Measurements from ENCODE around the gene KNL1.

Gene KNL1

DNA sequence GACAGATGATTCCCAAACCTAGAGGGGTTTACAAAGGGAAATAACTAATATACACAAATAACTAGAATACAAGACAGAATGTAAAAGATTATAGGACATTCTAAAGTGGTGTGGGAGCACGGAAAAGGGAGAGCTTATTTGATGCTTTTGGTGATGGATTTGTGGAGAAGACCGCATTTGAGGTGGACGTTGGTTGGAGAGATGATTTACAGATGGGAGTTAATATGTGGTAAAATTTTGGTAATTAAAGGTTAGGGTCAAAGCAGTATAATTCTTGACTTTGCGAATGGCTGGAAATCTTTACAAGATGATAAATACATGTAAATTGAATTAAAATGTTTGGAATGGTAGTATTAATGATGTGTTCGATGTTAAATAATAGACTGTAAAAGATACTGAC lies 1.2 kb downstream of the KNL1 start:
- H3K9me3 ChIP-seq, result no peaks in the 10 kb centered on the region
- no peaks in the 10 kb centered on the region for H3K27me3 ChIP-seq (ENCODE audit: low read depth)
- no peak for DNase-seq (ENCODE audit: low spot score in 2 of 2)
- in situ Hi-C loops (cut with MboI; ENCODE audit: low sequenced_read_pairs), result no loop called here
- H3K36me3 ChIP-seq (replicated peaks), result no peaks in the 10 kb centered on the region; the same call in 1 of the 2 replicates
- H3K4me3 ChIP-seq, result peak overlapping the region; percentile 79
- H3K4me1 ChIP-seq, result no peaks in the 10 kb centered on the region; the same call in 1 of the 2 replicates

DNA sequence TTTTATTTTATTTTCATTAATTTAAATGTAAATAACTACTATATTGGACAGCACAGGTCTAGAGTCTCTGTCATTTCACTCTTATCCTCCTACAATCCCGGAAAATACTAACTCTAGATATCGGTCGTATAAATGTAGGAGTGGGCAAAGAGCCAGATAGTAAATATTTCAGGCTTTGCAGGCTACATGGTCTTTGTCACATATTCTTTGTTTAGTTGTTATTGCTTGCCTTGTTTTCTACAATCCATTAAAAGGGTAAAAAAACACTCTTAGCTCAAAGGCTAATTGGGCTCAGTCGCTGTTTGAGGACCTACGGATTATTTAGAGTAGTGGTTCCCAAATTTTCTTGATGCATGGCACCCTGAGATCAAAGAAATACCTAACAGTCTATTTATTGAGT lies 1.7 kb downstream of the KNL1 start:
- Histone ChIP-seq H3K4me3 (peak overlapping the region; percentile 79), H3K4me1 (no peaks in the 10 kb centered on the region), H3K36me3 (replicated peaks) (no peaks in the 10 kb centered on the region; the same call in 1 of the 2 replicates), H3K9me3 (no peaks in the 10 kb centered on the region), H3K27me3 (ENCODE audit: low read depth) (no peaks in the 10 kb centered on the region)
- DNase-seq (ENCODE audit: low spot score in 2 of 2), result no peak
- in situ Hi-C loops (cut with MboI; ENCODE audit: low sequenced_read_pairs), result no loop called here

DNA sequence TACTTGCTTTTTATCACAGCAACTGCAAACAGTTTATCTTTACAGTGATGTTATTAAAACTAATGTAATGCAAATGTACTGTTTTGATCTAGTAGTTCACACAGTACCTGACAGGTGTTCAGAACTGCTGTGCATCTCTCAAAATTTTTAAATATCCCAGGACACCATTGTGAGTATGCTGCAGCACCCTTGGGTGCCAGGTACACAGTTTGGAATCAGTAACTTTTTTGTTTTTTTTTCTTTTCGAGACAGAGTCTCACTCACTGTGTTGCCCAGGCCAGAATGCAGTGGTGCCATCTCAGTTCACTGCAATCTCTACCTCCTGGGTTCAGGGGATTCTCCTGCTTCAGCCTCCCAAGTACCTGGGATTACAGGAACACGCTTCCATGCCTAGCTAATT lies 3.0 kb downstream of the KNL1 start:
- no peaks in the 10 kb centered on the region; the same call in 1 of the 2 replicates for H3K36me3 ChIP-seq (replicated peaks)
- H3K4me1 ChIP-seq, result no peaks in the 10 kb centered on the region
- no peaks in the 10 kb centered on the region for H3K9me3 ChIP-seq
- in situ Hi-C loops (cut with MboI; ENCODE audit: low sequenced_read_pairs), result no loop called here
- H3K27me3 ChIP-seq (ENCODE audit: low read depth), result no peaks in the 10 kb centered on the region
- no peak overlapping the region for H3K4me3 ChIP-seq
- no peak for DNase-seq (ENCODE audit: low spot score in 2 of 2)

DNA sequence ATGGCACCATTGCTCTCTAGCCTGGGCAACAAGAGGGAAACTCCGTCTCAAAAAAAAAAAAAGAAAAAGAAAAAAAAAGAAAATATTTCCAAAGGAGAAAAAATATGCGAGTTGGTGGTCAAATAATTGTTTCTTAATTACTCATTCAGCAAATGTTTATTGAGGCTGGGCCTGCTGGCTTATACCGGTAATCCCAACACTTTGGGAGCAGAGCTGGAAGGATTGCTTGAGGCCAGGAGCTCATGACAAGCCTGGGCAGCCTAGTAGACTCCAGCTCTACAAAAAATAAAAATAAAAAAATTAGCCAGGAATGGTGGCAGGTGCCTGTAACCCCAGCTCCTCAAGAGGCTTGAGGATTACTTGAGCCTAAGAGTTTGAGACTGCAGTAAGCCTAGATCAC lies 4.1 kb downstream of the KNL1 start:
- in situ Hi-C loops (cut with MboI; ENCODE audit: low sequenced_read_pairs), result no loop called here
- no peak for DNase-seq (ENCODE audit: low spot score in 2 of 2)
- H3K36me3 ChIP-seq (replicated peaks), result no peaks in the 10 kb centered on the region; the same call in 1 of the 2 replicates
- H3K4me1 ChIP-seq, result no peaks in the 10 kb centered on the region
- H3K4me3 ChIP-seq, result no peak overlapping the region
- no peaks in the 10 kb centered on the region for H3K27me3 ChIP-seq (ENCODE audit: low read depth)
- no peaks in the 10 kb centered on the region for H3K9me3 ChIP-seq

DNA sequence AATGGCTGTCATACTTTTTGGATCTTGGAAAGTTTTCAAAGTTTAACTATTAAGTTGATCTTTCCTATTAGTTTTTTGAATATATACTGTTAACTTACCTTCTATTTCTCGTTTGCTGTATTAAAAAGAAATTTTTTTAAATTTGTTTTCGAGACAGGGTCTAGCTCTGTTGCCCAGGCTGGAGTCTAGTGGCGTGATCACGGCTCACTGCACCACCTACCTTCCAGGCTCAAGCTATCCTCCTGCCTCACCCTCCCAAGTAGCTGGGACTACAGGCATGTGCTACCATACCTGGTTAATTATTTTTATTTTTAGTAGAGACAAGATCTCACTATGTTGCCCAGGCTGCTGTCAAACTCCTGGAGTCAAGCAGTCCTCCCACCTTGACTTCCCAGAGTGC lies 4.6 kb downstream of the KNL1 start:
- DNase-seq (ENCODE audit: low spot score in 2 of 2), result no peak
- H3K9me3 ChIP-seq, result no peaks in the 10 kb centered on the region
- H3K4me1 ChIP-seq, result no peaks in the 10 kb centered on the region
- no peak overlapping the region for H3K4me3 ChIP-seq
- in situ Hi-C loops (cut with MboI; ENCODE audit: low sequenced_read_pairs), result no loop called here
- H3K36me3 ChIP-seq (replicated peaks), result no peaks in the 10 kb centered on the region; the same call in 1 of the 2 replicates
- H3K27me3 ChIP-seq (ENCODE audit: low read depth), result no peaks in the 10 kb centered on the region

DNA sequence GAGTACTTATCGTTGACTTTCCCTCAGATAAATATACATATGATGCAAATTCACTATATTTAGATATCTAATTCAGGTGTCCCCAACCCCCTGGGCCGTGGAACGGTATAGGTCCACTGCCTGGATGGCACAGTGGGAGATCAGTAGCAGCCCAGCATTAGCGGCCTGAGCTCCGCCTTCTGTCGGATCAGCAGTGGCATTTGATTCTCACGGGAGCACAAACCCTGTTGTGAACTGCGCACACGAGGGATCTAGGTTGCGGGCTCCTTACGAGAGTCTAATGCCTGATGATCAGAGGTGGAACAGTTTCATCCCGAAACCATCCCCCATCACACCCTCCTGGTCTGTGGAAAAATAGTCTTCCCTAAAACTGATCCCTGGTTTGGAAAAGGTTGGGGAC lies 6.9 kb downstream of the KNL1 start:
- DNase-seq (ENCODE audit: low spot score in 2 of 2), result no peak
- Histone ChIP-seq H3K27me3 (ENCODE audit: low read depth) (no peaks in the 10 kb centered on the region), H3K4me3 (no peak overlapping the region), H3K4me1 (no peaks in the 10 kb centered on the region), H3K36me3 (replicated peaks) (peaks cover 7% of the 10 kb centered on the region), H3K9me3 (no peaks in the 10 kb centered on the region)
- in situ Hi-C loops (cut with MboI; ENCODE audit: low sequenced_read_pairs), result no loop called here

DNA sequence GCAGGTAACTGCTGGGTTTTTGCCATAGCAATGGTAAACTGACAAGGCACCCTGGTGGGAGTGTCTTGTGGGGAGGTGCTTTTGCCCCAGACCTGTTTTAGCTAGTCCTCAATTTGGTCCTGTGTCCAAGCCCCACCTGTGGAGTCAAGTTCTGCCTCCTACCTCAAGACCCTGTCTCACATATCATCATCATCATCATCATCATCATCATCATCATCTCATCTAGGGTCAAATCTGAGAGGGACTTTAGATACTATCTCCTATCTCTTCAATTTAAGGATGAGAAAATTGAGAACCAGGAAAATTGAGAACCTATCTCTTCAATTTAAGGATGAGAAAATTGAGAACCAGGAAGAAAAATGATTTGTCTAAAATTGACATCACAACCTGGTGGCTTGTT lies 9.9 kb downstream of the KNL1 start:
- in situ Hi-C loops (cut with MboI; ENCODE audit: low sequenced_read_pairs), result no loop called here
- Histone ChIP-seq H3K4me3 (no peak overlapping the region), H3K36me3 (replicated peaks) (peaks cover 27% of the 10 kb centered on the region), H3K27me3 (ENCODE audit: low read depth) (no peaks in the 10 kb centered on the region), H3K4me1 (no peaks in the 10 kb centered on the region), H3K9me3 (no peaks in the 10 kb centered on the region)
- DNase-seq (ENCODE audit: low spot score in 2 of 2), result no peak

DNA sequence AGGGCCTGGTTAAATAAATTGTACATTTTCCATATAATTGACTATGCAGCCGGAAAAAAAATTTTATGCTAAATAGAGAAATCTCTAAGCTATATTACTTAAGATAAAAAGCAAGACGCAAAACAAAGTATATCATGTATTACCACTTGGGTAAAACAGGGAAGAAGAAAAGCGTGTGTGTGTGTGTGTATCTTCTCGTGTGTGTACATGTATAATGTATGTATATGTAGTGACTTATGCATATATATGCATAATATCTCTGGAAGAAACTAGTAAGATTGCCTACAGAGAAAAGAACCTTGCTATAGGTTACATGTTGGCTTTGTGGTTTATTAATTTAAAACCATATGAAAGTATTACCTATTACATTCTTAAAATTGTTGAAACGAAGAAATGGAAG lies 19.0 kb downstream of the KNL1 start:
- Histone ChIP-seq H3K27me3 (ENCODE audit: low read depth) (no peaks in the 10 kb centered on the region), H3K4me1 (peaks cover 2% of the 10 kb centered on the region), H3K4me3 (no peak overlapping the region), H3K9me3 (no peaks in the 10 kb centered on the region), H3K36me3 (replicated peaks) (peaks cover 7% of the 10 kb centered on the region)
- DNase-seq (ENCODE audit: low spot score in 2 of 2), result no peak
- in situ Hi-C loops (cut with MboI; ENCODE audit: low sequenced_read_pairs), result no loop called here

DNA sequence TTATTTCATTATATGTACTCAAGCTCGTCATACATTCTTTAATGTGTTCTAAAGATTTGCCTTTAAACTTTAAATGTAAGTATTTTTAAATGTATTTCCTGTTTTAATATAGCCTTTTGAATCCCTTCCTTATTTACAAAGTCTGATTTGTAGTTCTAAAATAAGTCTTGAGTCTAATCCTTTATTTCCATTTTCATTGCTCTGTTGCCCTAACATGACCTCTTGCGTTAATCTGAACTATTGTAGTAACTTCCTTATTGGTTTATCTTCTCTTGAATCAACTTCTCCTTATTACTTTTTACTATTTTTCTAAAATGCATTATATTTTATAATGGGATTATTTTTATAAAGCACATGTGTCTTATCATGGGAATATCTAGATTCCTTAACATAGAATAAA lies 24.0 kb downstream of the KNL1 start:
- no peaks in the 10 kb centered on the region for H3K27me3 ChIP-seq (ENCODE audit: low read depth)
- peak in 1 of 2 experiments; percentile 39 for DNase-seq (ENCODE audit: low spot score in 2 of 2)
- H3K4me3 ChIP-seq, result no peak overlapping the region
- H3K4me1 ChIP-seq, result peaks cover 5% of the 10 kb centered on the region
- in situ Hi-C loops (cut with MboI; ENCODE audit: low sequenced_read_pairs), result no loop called here
- H3K36me3 ChIP-seq (replicated peaks), result peaks cover 20% of the 10 kb centered on the region
- H3K9me3 ChIP-seq, result no peaks in the 10 kb centered on the region

DNA sequence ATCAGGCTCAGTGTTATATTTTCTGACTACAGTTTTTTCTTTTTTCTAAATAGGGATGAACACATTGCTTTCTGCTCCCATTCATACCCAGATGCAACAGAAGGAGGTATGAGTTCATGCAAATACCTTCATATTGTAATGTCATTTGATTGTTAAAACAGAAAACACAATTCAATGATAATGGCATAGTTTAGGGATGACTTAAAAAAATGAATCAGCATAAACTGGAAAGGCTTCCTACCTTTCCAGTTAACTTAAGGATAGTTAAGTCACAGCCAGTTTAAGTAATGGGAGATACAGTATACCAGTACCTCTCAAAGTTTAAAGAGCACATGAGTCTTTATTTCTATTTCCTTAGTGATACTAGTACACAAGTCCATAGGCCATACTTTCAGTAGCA lies 24.9 kb downstream of the KNL1 start:
- Histone ChIP-seq H3K4me1 (peaks cover 5% of the 10 kb centered on the region), H3K4me3 (no peak overlapping the region), H3K36me3 (replicated peaks) (peaks cover 20% of the 10 kb centered on the region), H3K9me3 (no peaks in the 10 kb centered on the region), H3K27me3 (ENCODE audit: low read depth) (no peaks in the 10 kb centered on the region)
- in situ Hi-C loops (cut with MboI; ENCODE audit: low sequenced_read_pairs), result no loop called here
- no peak for DNase-seq (ENCODE audit: low spot score in 2 of 2)

DNA sequence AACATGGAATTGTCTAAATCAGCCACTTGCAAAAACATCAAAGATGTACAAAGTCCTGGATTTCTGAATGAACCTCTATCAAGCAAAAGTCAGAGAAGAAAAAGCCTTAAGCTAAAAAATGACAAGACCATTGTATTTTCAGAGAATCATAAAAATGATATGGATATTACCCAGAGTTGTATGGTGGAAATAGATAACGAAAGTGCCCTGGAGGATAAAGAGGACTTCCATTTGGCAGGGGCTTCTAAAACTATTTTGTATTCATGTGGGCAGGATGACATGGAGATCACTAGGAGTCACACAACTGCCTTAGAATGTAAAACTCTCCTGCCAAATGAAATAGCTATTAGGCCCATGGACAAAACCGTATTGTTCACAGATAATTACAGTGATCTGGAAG lies 29.3 kb downstream of the KNL1 start:
- in situ Hi-C loops (cut with MboI; ENCODE audit: low sequenced_read_pairs), result no loop called here
- Histone ChIP-seq H3K9me3 (no peaks in the 10 kb centered on the region), H3K27me3 (ENCODE audit: low read depth) (no peaks in the 10 kb centered on the region), H3K36me3 (replicated peaks) (peaks cover 20% of the 10 kb centered on the region), H3K4me1 (no peaks in the 10 kb centered on the region; the same call in 1 of the 2 replicates), H3K4me3 (no peak overlapping the region)
- DNase-seq (ENCODE audit: low spot score in 2 of 2), result no peak

DNA sequence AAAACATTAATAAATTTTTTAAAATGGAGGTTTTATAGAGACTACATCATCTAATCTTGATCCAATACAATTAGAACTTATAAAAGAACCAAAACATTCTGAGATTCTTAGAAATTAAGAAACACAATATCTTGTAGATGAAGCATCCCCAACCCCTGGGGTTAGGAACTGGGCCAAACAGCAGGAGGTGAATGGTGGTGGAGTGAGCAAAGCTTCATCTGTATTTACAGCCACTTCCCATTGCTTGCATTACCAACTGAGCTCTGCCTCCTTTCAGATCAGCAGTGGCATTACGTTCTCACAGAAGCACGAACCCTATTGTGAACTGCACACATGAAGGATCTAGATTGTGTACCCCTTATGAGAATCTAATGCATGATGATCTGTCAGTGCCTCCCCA lies 36.3 kb downstream of the KNL1 start:
- Histone ChIP-seq H3K4me3 (no peak overlapping the region), H3K36me3 (replicated peaks) (peaks cover 22% of the 10 kb centered on the region), H3K4me1 (no peaks in the 10 kb centered on the region), H3K9me3 (no peaks in the 10 kb centered on the region), H3K27me3 (ENCODE audit: low read depth) (no peaks in the 10 kb centered on the region)
- in situ Hi-C loops (cut with MboI; ENCODE audit: low sequenced_read_pairs), result no loop called here
- DNase-seq (ENCODE audit: low spot score in 2 of 2), result no peak

DNA sequence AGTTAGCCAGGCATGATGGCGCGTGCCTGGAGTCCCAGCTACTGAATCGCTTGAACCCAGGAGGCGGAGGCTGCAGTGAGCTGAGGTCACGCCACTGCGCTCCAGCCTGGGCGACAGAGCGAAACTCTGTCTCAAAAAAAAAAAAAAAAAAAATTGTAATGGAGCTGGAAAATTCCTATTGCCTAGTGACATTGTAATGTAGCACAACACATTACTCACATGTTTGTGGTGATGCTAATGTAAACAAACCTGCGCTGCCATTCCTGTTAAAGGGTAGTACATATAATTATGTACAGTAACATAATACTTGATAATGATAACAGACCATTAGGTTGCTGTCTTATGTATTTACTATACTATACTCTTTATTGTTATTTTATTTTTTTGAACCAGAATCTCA lies 39.1 kb downstream of the KNL1 start:
- DNase-seq (ENCODE audit: low spot score in 2 of 2), result no peak
- in situ Hi-C loops (cut with MboI; ENCODE audit: low sequenced_read_pairs), result no loop called here
- Histone ChIP-seq H3K9me3 (no peaks in the 10 kb centered on the region), H3K27me3 (ENCODE audit: low read depth) (no peaks in the 10 kb centered on the region), H3K4me3 (no peak overlapping the region), H3K36me3 (replicated peaks) (peaks cover 30% of the 10 kb centered on the region), H3K4me1 (no peaks in the 10 kb centered on the region)

DNA sequence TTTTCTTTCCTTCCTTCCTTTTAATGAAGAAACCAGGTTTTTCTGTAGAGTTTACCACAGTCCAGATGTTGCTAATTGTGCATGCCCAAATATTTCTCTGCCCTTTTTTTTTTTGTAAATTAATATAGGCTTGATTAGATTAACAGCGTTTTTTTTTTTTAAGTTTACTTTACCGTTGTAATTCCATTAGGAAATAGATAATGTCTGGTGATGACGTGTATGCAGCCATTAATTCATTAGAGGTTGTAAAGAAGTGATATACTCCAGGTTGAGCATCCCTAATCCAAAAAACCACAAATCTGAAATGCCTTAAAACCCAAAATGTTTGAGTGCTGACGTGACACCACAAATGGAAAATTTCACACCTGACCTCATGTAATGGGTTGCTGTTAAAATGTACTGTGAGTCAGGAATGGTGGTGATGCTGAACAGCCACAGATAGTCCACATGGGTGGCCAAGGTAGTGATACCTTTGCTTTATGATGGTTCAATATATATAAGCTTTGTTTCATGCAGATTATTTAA lies 43.2 kb downstream of the KNL1 start:
- in situ Hi-C loops (cut with MboI; ENCODE audit: low sequenced_read_pairs), result no loop called here
- no peaks in the 10 kb centered on the region for H3K9me3 ChIP-seq
- DNase-seq (ENCODE audit: low spot score in 2 of 2), result no peak
- H3K4me3 ChIP-seq, result no peak overlapping the region
- no peaks in the 10 kb centered on the region for H3K4me1 ChIP-seq
- H3K27me3 ChIP-seq (ENCODE audit: low read depth), result no peaks in the 10 kb centered on the region
- H3K36me3 ChIP-seq (replicated peaks), result peaks cover 29% of the 10 kb centered on the region

DNA sequence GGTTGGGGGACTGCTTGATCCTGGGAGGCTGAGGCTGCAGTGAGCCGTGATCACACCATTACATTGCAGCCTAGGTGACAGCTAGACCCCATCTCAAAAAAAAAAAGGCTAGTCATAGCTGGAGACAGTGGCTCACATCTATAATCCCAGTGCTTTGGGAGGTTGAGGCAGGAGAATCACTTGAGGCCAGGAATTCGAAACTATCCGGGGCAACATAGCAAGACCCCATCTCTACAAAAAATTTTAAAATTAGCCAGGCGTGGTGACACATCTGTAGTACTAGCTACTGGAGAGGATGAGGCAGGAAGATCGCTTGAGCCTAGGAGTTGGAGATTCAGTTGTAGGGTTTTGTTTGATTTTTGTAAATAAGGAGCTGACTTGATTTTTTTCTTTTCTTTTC lies 45.6 kb downstream of the KNL1 start:
- Histone ChIP-seq H3K4me3 (no peak overlapping the region), H3K36me3 (replicated peaks) (peaks cover 32% of the 10 kb centered on the region), H3K9me3 (no peaks in the 10 kb centered on the region), H3K4me1 (no peaks in the 10 kb centered on the region), H3K27me3 (ENCODE audit: low read depth) (no peaks in the 10 kb centered on the region)
- no peak for DNase-seq (ENCODE audit: low spot score in 2 of 2)
- in situ Hi-C loops (cut with MboI; ENCODE audit: low sequenced_read_pairs), result no loop called here

All from HAP-1 (cell line).